MM.1S (cell line): ENCODE data around the gene CELA1.

ENCODE experiments used
- DNase-seq: peaks from one replicate; pipeline ENCODE4 v3.0.0-alpha.2; 2015
- H2AFZ ChIP-seq: fragments of 300-600 bp; sonication (generic); 2 replicates; pipeline ENCODE4 v1.6.0; 2016; ENCODE audit warnings: antibody characterized with exemption, low read length
- H3F3A ChIP-seq: fragments of 300-600 bp; sonication (generic); 2 replicates; pipeline ENCODE4 v1.6.1; 2016; ENCODE audit warnings: mild to moderate bottlenecking, antibody characterized with exemption, low read length, moderate library complexity, mixed read lengths; ENCODE audit not compliant: insufficient read depth
- H3K27ac ChIP-seq: fragments of 300-600 bp; sonication (generic); 2 replicates; pipeline ENCODE4 v1.5.1; 2016; ENCODE audit warnings: mild to moderate bottlenecking, low read length
- H3K27me3 ChIP-seq: fragments of 300-600 bp; sonication (generic); replicated peaks from 2 replicates; pipeline ENCODE4 v1.6.0; 2016; ENCODE audit warnings: low read length; ENCODE audit not compliant: insufficient read depth
- H3K36me3 ChIP-seq: fragments of 300-600 bp; sonication (generic); replicated peaks from 2 replicates; pipeline ENCODE4 v1.6.1; 2016; ENCODE audit warnings: mild to moderate bottlenecking, low read length, mixed read lengths; ENCODE audit not compliant: insufficient read depth
- H3K4me1 ChIP-seq: fragments of 300-600 bp; sonication (generic); 2 replicates; pipeline ENCODE4 v1.6.1; 2016; ENCODE audit warnings: low read length, mixed read lengths
- H3K4me2 ChIP-seq: fragments of 300-600 bp; sonication (generic); 2 replicates; pipeline ENCODE4 v1.6.0; 2016; ENCODE audit warnings: low read depth, low read length
- H3K4me3 ChIP-seq: fragments of 300-600 bp; sonication (generic); 2 replicates; pipeline ENCODE4 v1.5.1; 2016; ENCODE audit warnings: low read length, mixed read lengths
- H3K79me2 ChIP-seq: fragments of 300-600 bp; sonication (generic); 2 replicates; pipeline ENCODE4 v1.6.1; 2016; ENCODE audit warnings: mixed run types, low read length, mixed read lengths
- H3K9ac ChIP-seq: fragments of 300-600 bp; sonication (generic); 2 replicates; pipeline ENCODE4 v1.6.1; 2016; ENCODE audit warnings: low read length, mixed read lengths
- H3K9me2 ChIP-seq: fragments of 300-600 bp; sonication (generic); replicated peaks from 2 replicates; pipeline ENCODE4 v1.6.1; 2016; ENCODE audit warnings: mild to moderate bottlenecking, low read length, mixed read lengths; ENCODE audit not compliant: insufficient read depth
- H3K9me3 ChIP-seq: fragments of 300-600 bp; sonication (generic); replicated peaks from 2 replicates; pipeline ENCODE4 v1.6.1; 2016; ENCODE audit warnings: mild to moderate bottlenecking, low read length, mixed read lengths; ENCODE audit not compliant: insufficient read depth
- H4K20me1 ChIP-seq: fragments of 300-600 bp; sonication (generic); 2 replicates; pipeline ENCODE4 v1.6.1; 2016; ENCODE audit warnings: mild to moderate bottlenecking, low read length, moderate library complexity, mixed read lengths; ENCODE audit not compliant: insufficient read depth
- CTCF ChIP-seq: fragments of 300-600 bp; sonication (generic); IDR thresholded peaks from 2 replicates; pipeline ENCODE4 v1.5.1; 2016; ENCODE audit warnings: antibody characterized with exemption, low read length, mixed read lengths
- EZH2 ChIP-seq: fragments of 300-600 bp; sonication (generic); optimal IDR thresholded peaks from 2 replicates; pipeline ENCODE3; 2017; ENCODE audit warnings: low read depth, mild to moderate bottlenecking, antibody characterized with exemption, low read length, mixed read lengths
- EZH2phosphoT487 ChIP-seq: fragments of 300-600 bp; sonication (generic); IDR thresholded peaks from 2 replicates; pipeline ENCODE4 v1.6.1; 2018; ENCODE audit warnings: antibody characterized with exemption, low read length

CELA1 gene

GRCh38 chr12:51390457-51390856 lies 44.0 kb upstream of the CELA1 start:
- H2AFZ ChIP-seq = no peak overlapping the region; the same call in 1 of the 2 replicates
- peaks cover 9% of the 10 kb centered on the region for H3F3A ChIP-seq
- no peak for DNase-seq
- TF ChIP-seq CTCF = no peak
- TF ChIP-seq EZH2phosphoT487 = no peak
- TF ChIP-seq EZH2 = no peak
- H3K36me3 ChIP-seq = no peaks in the 10 kb centered on the region
- peaks cover 6% of the 10 kb centered on the region for H3K4me1 ChIP-seq
- peak overlapping the region; percentile 68; the same call in 1 of the 2 replicates for H3K9ac ChIP-seq
- no peaks in the 10 kb centered on the region for H3K9me2 ChIP-seq
- peak overlapping the region; percentile 94 for H3K4me2 ChIP-seq
- peak overlapping the region; percentile 87; the same call in 1 of the 2 replicates for H3K4me3 ChIP-seq
- no peaks in the 10 kb centered on the region for H3K9me3 ChIP-seq
- H3K79me2 ChIP-seq = no peaks in the 10 kb centered on the region
- H4K20me1 ChIP-seq = no peaks in the 10 kb centered on the region
- H3K27me3 ChIP-seq = no peaks in the 10 kb centered on the region; the same call in 1 of the 2 replicates
- H3K27ac ChIP-seq = no peak overlapping the region

- H3F3A ChIP-seq = peaks cover 9% of the 10 kb centered on the region
- no peaks in the 10 kb centered on the region for H3K9me3 ChIP-seq
- peaks cover 6% of the 10 kb centered on the region for H3K4me1 ChIP-seq
- no peaks in the 10 kb centered on the region for H3K9me2 ChIP-seq
- no peak for TF ChIP-seq EZH2
- no peak for TF ChIP-seq CTCF
- TF ChIP-seq EZH2phosphoT487 = no peak
- no peaks in the 10 kb centered on the region; the same call in 1 of the 2 replicates for H3K27me3 ChIP-seq
- no peaks in the 10 kb centered on the region for H4K20me1 ChIP-seq
- no peak for DNase-seq
- no peak overlapping the region for H3K27ac ChIP-seq
- no peak overlapping the region for H3K4me3 ChIP-seq
- no peaks in the 10 kb centered on the region for H3K36me3 ChIP-seq
- no peaks in the 10 kb centered on the region for H3K79me2 ChIP-seq
- H2AFZ ChIP-seq = no peak overlapping the region
- H3K9ac ChIP-seq = no peak overlapping the region
- H3K4me2 ChIP-seq = no peak overlapping the region
These were observed 43.0 kb upstream of the CELA1 start for GRCh38 chr12:51389302-51389999.

- peaks cover 10% of the 10 kb centered on the region for H3K4me1 ChIP-seq
- H3K4me2 ChIP-seq = no peak overlapping the region
- no peaks in the 10 kb centered on the region; the same call in 1 of the 2 replicates for H3K27me3 ChIP-seq
- no peaks in the 10 kb centered on the region for H3K9me3 ChIP-seq
- peaks cover 14% of the 10 kb centered on the region for H3F3A ChIP-seq
- no peak overlapping the region for H3K9ac ChIP-seq
- H3K36me3 ChIP-seq = no peaks in the 10 kb centered on the region
- H4K20me1 ChIP-seq = no peaks in the 10 kb centered on the region
- no peaks in the 10 kb centered on the region for H3K9me2 ChIP-seq
- DNase-seq = no peak
- no peak for TF ChIP-seq CTCF
- TF ChIP-seq EZH2 = no peak
- no peak for TF ChIP-seq EZH2phosphoT487
- H3K27ac ChIP-seq = no peak overlapping the region
- no peak overlapping the region for H3K4me3 ChIP-seq
- H2AFZ ChIP-seq = no peak overlapping the region
- H3K79me2 ChIP-seq = no peaks in the 10 kb centered on the region
These were observed 42.4 kb upstream of the CELA1 start for GRCh38 chr12:51388846-51389245.
